Measurements from ENCODE around the gene MSANTD2.

GRCh38 chr11:124814739-124815138, 14.5 kb upstream of the MSANTD2 start:
- TF ChIP-seq ELF1 (IDR thresholded peaks at IDR 0.05) (no peak), TAF1 (IDR thresholded peaks at IDR 0.05; ENCODE audit: borderline replicate concordance, low read depth, low read length) (no peak)
- TF ChIP-seq, protein P1, sequence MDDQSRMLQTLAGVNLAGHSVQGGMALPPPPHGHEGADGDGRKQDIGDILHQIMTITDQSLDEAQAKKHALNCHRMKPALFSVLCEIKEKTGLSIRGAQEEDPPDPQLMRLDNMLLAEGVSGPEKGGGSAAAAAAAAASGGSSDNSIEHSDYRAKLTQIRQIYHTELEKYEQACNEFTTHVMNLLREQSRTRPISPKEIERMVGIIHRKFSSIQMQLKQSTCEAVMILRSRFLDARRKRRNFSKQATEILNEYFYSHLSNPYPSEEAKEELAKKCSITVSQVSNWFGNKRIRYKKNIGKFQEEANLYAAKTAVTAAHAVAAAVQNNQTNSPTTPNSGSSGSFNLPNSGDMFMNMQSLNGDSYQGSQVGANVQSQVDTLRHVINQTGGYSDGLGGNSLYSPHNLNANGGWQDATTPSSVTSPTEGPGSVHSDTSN (IDR thresholded peaks at IDR 0.05), result no peak
- TF ChIP-seq, protein P2, sequence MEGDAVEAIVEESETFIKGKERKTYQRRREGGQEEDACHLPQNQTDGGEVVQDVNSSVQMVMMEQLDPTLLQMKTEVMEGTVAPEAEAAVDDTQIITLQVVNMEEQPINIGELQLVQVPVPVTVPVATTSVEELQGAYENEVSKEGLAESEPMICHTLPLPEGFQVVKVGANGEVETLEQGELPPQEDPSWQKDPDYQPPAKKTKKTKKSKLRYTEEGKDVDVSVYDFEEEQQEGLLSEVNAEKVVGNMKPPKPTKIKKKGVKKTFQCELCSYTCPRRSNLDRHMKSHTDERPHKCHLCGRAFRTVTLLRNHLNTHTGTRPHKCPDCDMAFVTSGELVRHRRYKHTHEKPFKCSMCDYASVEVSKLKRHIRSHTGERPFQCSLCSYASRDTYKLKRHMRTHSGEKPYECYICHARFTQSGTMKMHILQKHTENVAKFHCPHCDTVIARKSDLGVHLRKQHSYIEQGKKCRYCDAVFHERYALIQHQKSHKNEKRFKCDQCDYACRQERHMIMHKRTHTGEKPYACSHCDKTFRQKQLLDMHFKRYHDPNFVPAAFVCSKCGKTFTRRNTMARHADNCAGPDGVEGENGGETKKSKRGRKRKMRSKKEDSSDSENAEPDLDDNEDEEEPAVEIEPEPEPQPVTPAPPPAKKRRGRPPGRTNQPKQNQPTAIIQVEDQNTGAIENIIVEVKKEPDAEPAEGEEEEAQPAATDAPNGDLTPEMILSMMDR (IDR thresholded peaks at IDR 0.05), result no peak

Data from SK-N-SH (cell line).